ENCODE results near the gene ACOT8.

GRCh38 chr20:45893831-45894230, 36.6 kb upstream of the ACOT8 start:
- no peak for TF ChIP-seq REST (IDR thresholded peaks at IDR 0.05)
- TF ChIP-seq HDAC2 (IDR thresholded peaks at IDR 0.05) = no peak
- no peak for TF ChIP-seq CTCF (IDR thresholded peaks at IDR 0.05)

Measured in A549 (cell line).